Gastrocnemius medialis (tissue), 4 donors: ENCODE measurements around the gene PSRC1. TPM values are rescaled to one million over a fixed set of nuclear protein-coding genes. Genes with fewer than 3 reads are reported as not detected.
A peak's percentile ranks its signal among the peaks of the same experiment; 100 is the strongest.

ENCODE experiments used
- ATAC-seq, 2 donors: fragments of 150-250 bp; one replicate each; pipeline ENCODE4 v1.9.1; 2016
- DNase-seq, 2 donors: peaks; one replicate each; pipeline ENCODE4 v3.0.0-alpha.2; 2019
- H3K27ac ChIP-seq, 4 donors: fragments of 200-600 bp; sonication (generic); 1 replicate in 1 of 4; 2 replicates in 3 of 4; pipeline ENCODE4 v1.5.1; 2016 to 2018; ENCODE audit warnings: mild to moderate bottlenecking in 2 of 4, moderate library complexity in 1 of 4
- H3K27me3 ChIP-seq, 3 donors: fragments of 200-600 bp; sonication (generic) in 2 of 3; 1 replicate in 1 of 3; 2 replicates in 2 of 3; pipeline versions ENCODE4 v1.5.1 to v1.6.0; 2016 to 2019; ENCODE audit warnings: mild to moderate bottlenecking in 1 of 3, moderate library complexity in 1 of 3
- H3K36me3 ChIP-seq, 2 donors: fragments of 200-600 bp; sonication (generic) in 1 of 2; one replicate each; pipeline ENCODE4 v1.5.1; 2017 to 2018
- H3K4me1 ChIP-seq, 2 donors: fragments of 200-600 bp; sonication (generic) in 1 of 2; one replicate each; pipeline ENCODE4 v1.5.1; 2016 to 2017; ENCODE audit warnings: mild to moderate bottlenecking in 2 of 2
- H3K4me3 ChIP-seq, 4 donors: fragments of 200-600 bp; sonication (generic) in 3 of 4; 1 replicate in 1 of 4; 2 replicates in 3 of 4; pipeline ENCODE4 v1.5.1; 2016 to 2019; ENCODE audit warnings: mild to moderate bottlenecking in 2 of 4
- H3K9me3 ChIP-seq, 3 donors: fragments of 200-600 bp; sonication (generic) in 2 of 3; 1 replicate in 1 of 3; 2 replicates in 2 of 3; pipeline ENCODE4 v1.5.1; 2016 to 2019
- CTCF ChIP-seq, 5 experiments: fragments of 450-650 bp in 3 of 5; fragments of 200-600 bp in 2 of 5; sonication (generic) in 2 of 5; IDR thresholded peaks in 4 of 5; conservative IDR thresholded peaks in 1 of 5; 1 replicate in 4 of 5; 2 replicates in 1 of 5; pipeline ENCODE4 v1.5.1; 2016 to 2019; ENCODE audit warnings: antibody characterized with exemption in 5 of 5, mild to moderate bottlenecking in 3 of 5, moderate library complexity in 3 of 5
- POLR2A ChIP-seq, 2 donors: fragments of 450-650 bp; IDR thresholded peaks; one replicate each; pipeline ENCODE4 v1.6.1; 2017; ENCODE audit warnings: antibody characterized with exemption in 2 of 2, mild to moderate bottlenecking in 2 of 2, moderate library complexity in 2 of 2
- in situ Hi-C, 4 donors: fragments of 200-750 bp; cut with MboI; loops; one replicate each; pipeline versions ENCODE4 v1.15.0 to v1.8.0; 2017; ENCODE audit warnings: low sequenced_read_pairs in 4 of 4
- intact Hi-C: fragments of 100-400 bp; cut with DNase I; formaldehyde crosslinking; loops from one replicate; pipeline ENCODE4 v1.15.1; 2023; ENCODE audit warnings: low total_unique reads
- total RNA-seq, 4 donors: library from RNA; depleted of rRNA; stranded (reverse); fragments of >200 nt; gene quantifications; one replicate each; pipeline versions ENCODE4 v1.1.0 to v1.2.3, GENCODE V29; 2016

The PSRC1 gene
- total RNA-seq, 4 donors from 2014 or later: 0.19 to 2.3 (median 0.84) TPM; not detected in 1

GRCh38 chr1:109272021-109272799, 10.7 kb downstream of the PSRC1 start:
- Histone ChIP-seq H3K36me3 (no peaks in the 10 kb centered on the region), H3K27me3 (no peaks in the 10 kb centered on the region), H3K9me3 (no peaks in the 10 kb centered on the region), H3K4me3 (no peak overlapping the region), H3K4me1 (peaks cover 10 to 25% of the 10 kb centered on the region in 2 donors), H3K27ac (peak overlapping the region in 2 of 4 donors; percentile 21 to 62)
- in situ Hi-C loops (loop anchor here in 1 of 4 donors (10.0 kb wide), 1 partner anchor 263 kb away; the partner anchor contains the start of gene GPR61), intact Hi-C loops (no loop called here)
- ATAC-seq (no peak), DNase-seq (no peak)
- TF ChIP-seq CTCF (IDR thresholded peaks at IDR 0.05 in 4 of 5, conservative IDR thresholded peaks at IDR 0.05 in 1 of 5): no peak
- TF ChIP-seq POLR2A (IDR thresholded peaks at IDR 0.05): no peak

GRCh38 chr1:109271458-109271857, 11.5 kb downstream of the PSRC1 start:
- ATAC-seq (no peak), DNase-seq (no peak)
- TF ChIP-seq POLR2A (IDR thresholded peaks at IDR 0.05): no peak
- no peak for TF ChIP-seq CTCF (IDR thresholded peaks at IDR 0.05 in 4 of 5, conservative IDR thresholded peaks at IDR 0.05 in 1 of 5)
- no peaks in the 10 kb centered on the region for H3K27me3 ChIP-seq
- intact Hi-C loops: no loop called here
- H3K27ac ChIP-seq: no peak overlapping the region
- H3K4me1 ChIP-seq: peaks cover 10 to 22% of the 10 kb centered on the region in 2 donors
- no peak overlapping the region for H3K4me3 ChIP-seq
- no peaks in the 10 kb centered on the region for H3K9me3 ChIP-seq
- in situ Hi-C loops: loop anchor here in 1 of 4 donors (10.0 kb wide), 1 partner anchor 263 kb away; the partner anchor contains the start of gene GPR61
- H3K36me3 ChIP-seq: no peaks in the 10 kb centered on the region

GRCh38 chr1:109270623-109271317, 12.2 kb downstream of the PSRC1 start:
- Histone ChIP-seq H3K36me3 (no peaks in the 10 kb centered on the region), H3K4me3 (no peak overlapping the region), H3K27me3 (no peaks in the 10 kb centered on the region), H3K9me3 (no peaks in the 10 kb centered on the region), H3K4me1 (peaks cover 10 to 20% of the 10 kb centered on the region in 2 donors), H3K27ac (no peak overlapping the region)
- TF ChIP-seq CTCF (IDR thresholded peaks at IDR 0.05 in 4 of 5, conservative IDR thresholded peaks at IDR 0.05 in 1 of 5): no peak
- TF ChIP-seq POLR2A (IDR thresholded peaks at IDR 0.05): no peak
- intact Hi-C loops: no loop called here
- in situ Hi-C loops: loop anchor here in 1 of 4 donors (10.0 kb wide), 1 partner anchor 264 kb away; the partner anchor contains the start of gene GPR61
- DNase-seq (no peak), ATAC-seq (no peak)

- in situ Hi-C loops (loop anchor here in 2 of 4 donors (10.0 kb wide), 2 partner anchors 135 to 265 kb away; partner anchors contain the start of gene GPR61 (in 1 of the 2)), intact Hi-C loops (no loop called here)
- Histone ChIP-seq H3K4me1 (peaks cover 7 to 13% of the 10 kb centered on the region in 2 donors), H3K27me3 (no peaks in the 10 kb centered on the region), H3K36me3 (no peaks in the 10 kb centered on the region), H3K27ac (no peak overlapping the region), H3K9me3 (no peaks in the 10 kb centered on the region), H3K4me3 (no peak overlapping the region)
- no peak for TF ChIP-seq POLR2A (IDR thresholded peaks at IDR 0.05)
- no peak for DNase-seq
- ATAC-seq: no peak
These were observed 12.8 kb downstream of the PSRC1 start for GRCh38 chr1:109269981-109270622.
